Prostate gland (tissue), 1 donor: Measurements from ENCODE around the gene CDK11B.
"Not testable (repeated sequence)": the region's sequence is repeated elsewhere in the genome, so short reads cannot be mapped to it uniquely, and the experiment has no call there.

Experiments
- POLR2A ChIP-seq: fragments of 450-650 bp; IDR thresholded peaks from one replicate; pipeline ENCODE4 v1.6.1; 2016; ENCODE audit warnings: antibody characterized with exemption, mild to moderate bottlenecking
- POLR2AphosphoS5 ChIP-seq: sonication (generic); formaldehyde crosslinking; IDR thresholded peaks from one replicate; pipeline ENCODE4 v1.6.1; 2017; ENCODE audit warnings: antibody characterized with exemption

DNA sequence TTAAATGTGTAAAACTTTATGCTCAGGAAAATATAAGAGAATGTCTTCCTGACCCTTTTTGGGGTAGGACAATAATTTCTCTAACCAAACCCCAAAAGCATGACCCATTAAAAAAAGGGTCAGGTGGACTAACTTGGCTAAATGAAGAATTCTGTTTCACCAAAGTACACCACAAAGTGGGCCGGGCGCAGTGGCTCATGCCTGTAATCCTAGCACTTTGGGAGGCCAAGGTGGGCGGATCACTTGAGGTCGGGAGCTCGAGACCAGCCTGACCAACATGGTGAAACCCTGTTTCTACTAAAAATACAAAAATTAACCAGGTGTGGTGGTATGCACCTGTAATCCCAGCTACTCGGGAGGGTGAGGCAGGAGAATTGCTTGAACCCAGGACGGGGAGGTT lies 30.7 kb upstream of the CDK11B start:
- not testable (repeated sequence) for TF ChIP-seq POLR2AphosphoS5, POLR2A
